Fibroblast of villous mesenchyme (primary cell): ENCODE results near the gene MTMR6. TPM values are rescaled to one million over a fixed set of nuclear protein-coding genes. Genes with fewer than 3 reads are reported as not detected.
A peak's percentile ranks its signal among the peaks of the same experiment; 100 is the strongest.

ENCODE experiments used
- DNase-seq: peaks from one replicate; pipeline ENCODE4 v3.0.0-alpha.2; 2010; ENCODE audit warnings: low read depth
- H3K4me3 ChIP-seq: 2 replicates; pipeline ENCODE4 v1.5.1; 2011; ENCODE audit warnings: low read depth, mild to moderate bottlenecking, low read length
- CTCF ChIP-seq: IDR thresholded peaks from 2 replicates; pipeline ENCODE4 v1.5.1; 2012; ENCODE audit warnings: low read depth, mild to moderate bottlenecking, low read length; ENCODE audit not compliant: insufficient read depth
- total RNA-seq: library from RNA; depleted of rRNA; stranded (reverse); fragments of >200 nt; gene quantifications from 2 replicates; pipeline ENCODE4 v1.2.3, GENCODE V29; 2012

Gene MTMR6
- total RNA-seq, 1 donor, result 41.9 TPM

- DNase-seq, result no peak
- H3K4me3 ChIP-seq, result no peak overlapping the region
- no peak for TF ChIP-seq CTCF
Measured at GRCh38 chr13:25225970-25226369, 61.3 kb downstream of the MTMR6 start.

- no peak for DNase-seq
- no peak overlapping the region for H3K4me3 ChIP-seq
- TF ChIP-seq CTCF, result no peak
Measured at GRCh38 chr13:25224151-25224550, 63.1 kb downstream of the MTMR6 start.

- no peak for TF ChIP-seq CTCF
- no peak overlapping the region for H3K4me3 ChIP-seq
- DNase-seq, result no peak
Measured at GRCh38 chr13:25222740-25223139, 64.5 kb downstream of the MTMR6 start.

- no peak overlapping the region for H3K4me3 ChIP-seq
- no peak for DNase-seq
- no peak for TF ChIP-seq CTCF
Measured at GRCh38 chr13:25218019-25218418, 69.3 kb downstream of the MTMR6 start.

- DNase-seq, result peak; percentile 18
- TF ChIP-seq CTCF, result no peak
- H3K4me3 ChIP-seq, result no peak overlapping the region
Measured at GRCh38 chr13:25217023-25217885, 70.0 kb downstream of the MTMR6 start.

GRCh38 chr13:25215253-25215575 lies 72.1 kb downstream of the MTMR6 start:
- DNase-seq, result no peak
- no peak overlapping the region for H3K4me3 ChIP-seq
- no peak for TF ChIP-seq CTCF
